Activated CD8-positive, alpha-beta memory T cell treated with anti-CD3 and anti-CD28 coated beads, Interleukin-2, amount 50 U/mL, for 24 hours (primary cell): ENCODE data around the gene FBXL7.

Experiments
- DNase-seq: peaks from one replicate; pipeline ENCODE4 v3.0.0-alpha.2; 2020; ENCODE audit errors: extremely low read depth

Gene FBXL7

GRCh38 chr5:15614679-15615078 is 114.7 kb downstream of the FBXL7 start:
- no peak for DNase-seq

- DNase-seq = no peak
These were observed 115.9 kb downstream of the FBXL7 start for GRCh38 chr5:15615859-15616258.

- no peak for DNase-seq
These were observed 119.0 kb downstream of the FBXL7 start for GRCh38 chr5:15618938-15619337.

GRCh38 chr5:15620501-15620900 is 120.5 kb downstream of the FBXL7 start:
- no peak for DNase-seq

GRCh38 chr5:15621094-15621493 is 121.1 kb downstream of the FBXL7 start:
- no peak for DNase-seq

GRCh38 chr5:15623794-15624193 is 123.8 kb downstream of the FBXL7 start:
- no peak for DNase-seq

GRCh38 chr5:15627109-15627508 is 127.1 kb downstream of the FBXL7 start:
- no peak for DNase-seq

- DNase-seq = no peak
These were observed 127.7 kb downstream of the FBXL7 start for GRCh38 chr5:15627647-15628046.

- DNase-seq = no peak
These were observed 130.5 kb downstream of the FBXL7 start for GRCh38 chr5:15630441-15630840.

- DNase-seq = no peak
These were observed 134.8 kb downstream of the FBXL7 start for GRCh38 chr5:15634591-15635288.

GRCh38 chr5:15635289-15635616 is 135.3 kb downstream of the FBXL7 start:
- DNase-seq = no peak

- no peak for DNase-seq
These were observed 137.4 kb downstream of the FBXL7 start for GRCh38 chr5:15637345-15637744.

GRCh38 chr5:15637886-15638285 is 137.9 kb downstream of the FBXL7 start:
- DNase-seq = no peak

GRCh38 chr5:15638296-15638695 is 138.3 kb downstream of the FBXL7 start:
- DNase-seq = no peak

GRCh38 chr5:15639288-15639687 is 139.3 kb downstream of the FBXL7 start:
- no peak for DNase-seq

GRCh38 chr5:15640116-15640515 is 140.1 kb downstream of the FBXL7 start:
- no peak for DNase-seq

- no peak for DNase-seq
These were observed 143.8 kb downstream of the FBXL7 start for GRCh38 chr5:15643731-15644130.

- no peak for DNase-seq
These were observed 145.6 kb downstream of the FBXL7 start for GRCh38 chr5:15645381-15646160.

- DNase-seq = no peak
These were observed 146.4 kb downstream of the FBXL7 start for GRCh38 chr5:15646371-15646770.

GRCh38 chr5:15647251-15647650 is 147.3 kb downstream of the FBXL7 start:
- DNase-seq = no peak

GRCh38 chr5:15650266-15650665 is 150.3 kb downstream of the FBXL7 start:
- no peak for DNase-seq

GRCh38 chr5:15654779-15655178 is 154.8 kb downstream of the FBXL7 start:
- DNase-seq = no peak

- DNase-seq = no peak
These were observed 155.7 kb downstream of the FBXL7 start for GRCh38 chr5:15655683-15656082.

GRCh38 chr5:15664961-15665360 is 165.0 kb downstream of the FBXL7 start:
- no peak for DNase-seq
